Measurements from ENCODE around the gene AAK1.
"Not testable (repeated sequence)": the region's sequence is repeated elsewhere in the genome, so short reads cannot be mapped to it uniquely, and the experiment has no call there.

DNA sequence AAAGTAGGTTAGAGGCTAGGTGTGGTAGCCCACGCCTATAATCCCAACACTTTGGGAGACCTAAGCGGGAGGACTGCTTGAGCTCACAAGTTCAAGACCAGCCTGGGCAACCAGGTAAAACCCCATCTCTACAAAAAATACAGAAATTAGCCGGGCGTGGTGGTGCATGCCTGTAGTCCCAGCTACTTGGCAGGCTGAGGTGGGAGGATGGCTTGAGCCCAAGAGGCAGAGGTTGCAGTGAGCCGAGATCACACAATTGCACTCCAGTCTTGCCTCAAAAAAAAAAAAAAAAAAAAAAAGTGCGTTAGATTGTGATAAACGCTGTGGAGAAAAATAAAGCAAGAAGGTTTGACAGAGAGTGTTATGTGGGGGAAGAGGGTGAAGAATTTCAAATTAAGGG, 36.8 kb downstream of the AAK1 start:
- TF ChIP-seq EZH2, CTCF (IDR thresholded peaks at IDR 0.05): not testable (repeated sequence)

Measured in neural progenitor cell (in vitro differentiated cells).